Dendritic cell treated with granulocyte-macrophage colony-stimulating factor and Interleukin-4, amounts not matched to agents 40 ng/mL and 50 ng/mL, for 4 days (primary cell): Measurements from ENCODE around the gene CDC42BPA.
"Not testable (repeated sequence)": the region's sequence is repeated elsewhere in the genome, so short reads cannot be mapped to it uniquely, and the experiment has no call there.

Experiments used
- H3K27ac Mint-ChIP-seq: one replicate; pipeline ENCODE4 v1.8.0; 2022; ENCODE audit warnings: mild to moderate bottlenecking, mixed read lengths
- H3K27me3 Mint-ChIP-seq: one replicate; pipeline ENCODE4 v1.8.0; 2022; ENCODE audit warnings: mild to moderate bottlenecking, mixed read lengths
- H3K36me3 Mint-ChIP-seq: one replicate; pipeline ENCODE4 v1.8.0; 2022; ENCODE audit warnings: low read depth, mixed read lengths
- H3K4me1 Mint-ChIP-seq: one replicate; pipeline ENCODE4 v1.8.0; 2022; ENCODE audit warnings: low read depth, mixed read lengths
- H3K4me3 Mint-ChIP-seq: one replicate; pipeline ENCODE4 v1.8.0; 2022; ENCODE audit warnings: mild to moderate bottlenecking, moderate library complexity, mixed read lengths
- H3K9me3 Mint-ChIP-seq: one replicate; pipeline ENCODE4 v1.8.0; 2022; ENCODE audit warnings: mixed read lengths
- intact Hi-C: fragments of 100-400 bp; cut with micrococcal nuclease; formaldehyde crosslinking; loops from one replicate; pipeline ENCODE4 v1.15.0; 2022

The CDC42BPA gene

GRCh38 chr1:227155004-227155403, 163.3 kb downstream of the CDC42BPA start:
- intact Hi-C loops, result no loop called here
- Mint-ChIP-seq H3K4me1 (no peaks in the 10 kb centered on the region), H3K27me3 (no peaks in the 10 kb centered on the region), H3K4me3 (no peak overlapping the region), H3K27ac (no peak overlapping the region), H3K9me3 (no peaks in the 10 kb centered on the region), H3K36me3 (no peaks in the 10 kb centered on the region)

DNA sequence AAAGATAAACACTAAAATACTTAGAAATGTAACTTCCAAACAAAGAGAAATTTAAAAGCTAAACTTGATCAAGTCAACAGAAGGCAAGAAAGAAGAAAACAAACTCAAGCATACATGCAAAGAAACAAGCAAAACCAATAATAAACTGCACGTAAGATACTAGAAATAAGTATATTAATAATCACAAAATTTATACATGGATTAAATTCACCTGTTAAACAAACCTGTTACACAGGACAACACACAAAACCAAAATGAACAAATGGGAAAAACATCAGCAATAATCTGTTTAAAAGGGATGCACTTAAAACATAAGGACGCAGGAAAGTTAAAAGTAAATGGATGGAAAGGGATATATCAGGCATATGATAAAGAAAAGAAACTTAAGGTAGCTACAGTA, 165.8 kb downstream of the CDC42BPA start:
- Mint-ChIP-seq H3K4me1 (no peaks in the 10 kb centered on the region), H3K4me3 (no peak overlapping the region), H3K36me3 (no peaks in the 10 kb centered on the region), H3K27ac (no peak overlapping the region), H3K27me3 (no peaks in the 10 kb centered on the region), H3K9me3 (no peaks in the 10 kb centered on the region)
- intact Hi-C loops, result no loop called here

DNA sequence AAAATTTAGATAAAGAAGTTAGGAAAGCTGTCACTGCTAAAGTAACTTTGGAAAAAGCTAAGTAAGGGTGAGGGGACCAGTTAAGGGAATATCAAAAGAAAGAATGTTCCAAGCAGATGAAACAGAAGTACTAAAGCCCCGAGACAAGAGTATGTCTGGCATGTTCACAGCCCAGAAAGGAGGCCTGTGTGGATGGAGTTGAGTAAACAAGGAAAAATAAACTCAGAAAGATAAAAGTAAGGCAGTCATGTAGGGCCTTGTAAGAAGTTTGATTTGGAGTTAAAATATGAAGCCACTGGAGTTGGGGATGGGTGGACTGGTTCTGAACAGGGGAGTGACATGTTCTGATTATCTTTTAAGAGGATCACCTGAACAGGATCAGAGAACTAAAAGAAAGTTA, 177.9 kb downstream of the CDC42BPA start:
- intact Hi-C loops, result no loop called here
- Mint-ChIP-seq H3K27me3 (no peaks in the 10 kb centered on the region), H3K4me1 (no peaks in the 10 kb centered on the region), H3K9me3 (no peaks in the 10 kb centered on the region), H3K36me3 (no peaks in the 10 kb centered on the region), H3K4me3 (no peak overlapping the region), H3K27ac (no peak overlapping the region)

- Mint-ChIP-seq H3K4me3 (no peak overlapping the region), H3K36me3 (no peaks in the 10 kb centered on the region), H3K27me3 (no peaks in the 10 kb centered on the region), H3K27ac (no peak overlapping the region), H3K9me3 (no peaks in the 10 kb centered on the region), H3K4me1 (no peaks in the 10 kb centered on the region)
- intact Hi-C loops, result no loop called here
Measured at GRCh38 chr1:227136210-227136820, 182.0 kb downstream of the CDC42BPA start.

DNA sequence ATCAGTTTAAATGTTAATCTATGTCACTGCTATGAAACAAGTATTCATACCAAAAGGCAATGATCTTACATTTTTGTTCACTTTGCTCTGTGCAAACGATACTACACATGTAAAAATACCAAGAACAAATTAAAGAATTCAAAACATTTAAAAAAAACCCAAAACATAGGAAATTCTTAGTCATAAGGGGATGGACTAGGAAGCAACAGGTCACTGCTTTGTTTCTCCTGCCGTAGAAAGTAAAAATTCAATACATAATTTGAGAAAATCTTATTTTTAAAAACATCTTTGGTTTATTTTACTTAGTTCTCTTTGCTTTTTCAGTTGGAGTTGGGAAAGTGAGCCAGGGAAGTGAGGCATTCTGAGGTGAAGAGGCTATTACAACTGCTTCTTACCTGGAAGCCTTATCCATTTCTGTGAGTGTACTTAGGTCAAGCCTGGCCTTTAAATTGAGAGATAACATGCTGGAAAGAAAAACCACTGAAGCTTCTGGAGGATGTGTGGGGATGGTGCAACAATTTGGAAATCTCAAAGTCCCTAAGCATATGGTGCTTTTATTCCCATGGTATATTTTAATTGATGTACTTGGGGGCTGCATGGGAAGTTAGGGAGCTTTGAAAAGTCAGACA, 183.5 kb downstream of the CDC42BPA start:
- H3K27me3 Mint-ChIP-seq, result no peaks in the 10 kb centered on the region
- H3K27ac Mint-ChIP-seq, result no peak overlapping the region
- intact Hi-C loops, result no loop called here

DNA sequence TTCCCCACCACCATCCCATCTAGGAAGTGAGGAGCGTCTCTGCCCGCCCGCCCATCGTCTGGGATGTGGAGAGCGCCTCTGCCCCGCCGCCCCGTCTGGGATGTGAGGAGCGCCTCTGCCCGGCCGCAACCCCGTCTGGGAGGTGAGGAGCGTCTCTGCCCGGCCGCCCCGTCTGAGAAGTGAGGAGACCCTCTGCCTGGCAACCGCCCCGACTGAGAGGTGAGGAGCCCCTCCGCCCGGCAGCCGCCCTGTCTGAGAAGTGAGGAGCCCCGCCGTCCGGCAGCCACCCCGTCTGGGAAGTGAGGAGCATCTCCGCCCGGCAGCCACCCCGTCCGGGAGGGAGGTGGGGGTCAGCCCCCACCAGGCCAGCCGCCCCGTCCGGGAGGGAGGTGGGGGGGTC, 185.6 kb downstream of the CDC42BPA start:
- H3K9me3 Mint-ChIP-seq, H3K4me1 Mint-ChIP-seq, H3K27ac Mint-ChIP-seq, intact Hi-C loops, H3K4me3 Mint-ChIP-seq, H3K36me3 Mint-ChIP-seq, H3K27me3 Mint-ChIP-seq: not testable (repeated sequence)

More for the DNA sequence above, 183.5 kb downstream of the CDC42BPA start:
- H3K36me3 Mint-ChIP-seq, result no peaks in the 10 kb centered on the region
- no peak overlapping the region for H3K4me3 Mint-ChIP-seq
- no peaks in the 10 kb centered on the region for H3K4me1 Mint-ChIP-seq
- no peaks in the 10 kb centered on the region for H3K9me3 Mint-ChIP-seq

DNA sequence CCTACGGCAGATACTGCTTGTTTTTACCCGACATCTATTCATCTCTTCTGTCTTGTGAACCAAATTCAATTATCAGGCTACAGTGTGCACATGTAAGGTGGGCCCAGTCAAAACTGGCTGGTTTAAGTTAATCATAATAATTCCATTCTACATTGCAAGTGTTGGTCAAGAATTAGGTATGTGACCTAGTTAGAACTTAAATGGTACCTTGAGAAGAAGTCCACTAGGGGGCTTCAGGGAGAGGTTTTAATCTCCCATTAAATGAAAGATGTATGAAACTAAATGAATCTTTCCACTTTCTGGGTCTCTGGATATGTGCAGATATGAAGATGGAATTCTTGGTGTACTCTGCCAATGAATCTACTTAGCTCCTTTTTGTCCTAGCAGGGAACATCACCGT, 187.1 kb downstream of the CDC42BPA start:
- Mint-ChIP-seq H3K27ac (no peak overlapping the region), H3K27me3 (no peaks in the 10 kb centered on the region), H3K4me3 (no peak overlapping the region), H3K9me3 (no peaks in the 10 kb centered on the region), H3K4me1 (no peaks in the 10 kb centered on the region), H3K36me3 (peaks cover 4% of the 10 kb centered on the region)
- intact Hi-C loops, result no loop called here

GRCh38 chr1:227127891-227128290, 190.4 kb downstream of the CDC42BPA start:
- intact Hi-C loops, result no loop called here
- no peaks in the 10 kb centered on the region for H3K4me1 Mint-ChIP-seq
- no peaks in the 10 kb centered on the region for H3K9me3 Mint-ChIP-seq
- no peaks in the 10 kb centered on the region for H3K27me3 Mint-ChIP-seq
- peaks cover 4% of the 10 kb centered on the region for H3K36me3 Mint-ChIP-seq
- no peak overlapping the region for H3K27ac Mint-ChIP-seq
- H3K4me3 Mint-ChIP-seq, result no peak overlapping the region

DNA sequence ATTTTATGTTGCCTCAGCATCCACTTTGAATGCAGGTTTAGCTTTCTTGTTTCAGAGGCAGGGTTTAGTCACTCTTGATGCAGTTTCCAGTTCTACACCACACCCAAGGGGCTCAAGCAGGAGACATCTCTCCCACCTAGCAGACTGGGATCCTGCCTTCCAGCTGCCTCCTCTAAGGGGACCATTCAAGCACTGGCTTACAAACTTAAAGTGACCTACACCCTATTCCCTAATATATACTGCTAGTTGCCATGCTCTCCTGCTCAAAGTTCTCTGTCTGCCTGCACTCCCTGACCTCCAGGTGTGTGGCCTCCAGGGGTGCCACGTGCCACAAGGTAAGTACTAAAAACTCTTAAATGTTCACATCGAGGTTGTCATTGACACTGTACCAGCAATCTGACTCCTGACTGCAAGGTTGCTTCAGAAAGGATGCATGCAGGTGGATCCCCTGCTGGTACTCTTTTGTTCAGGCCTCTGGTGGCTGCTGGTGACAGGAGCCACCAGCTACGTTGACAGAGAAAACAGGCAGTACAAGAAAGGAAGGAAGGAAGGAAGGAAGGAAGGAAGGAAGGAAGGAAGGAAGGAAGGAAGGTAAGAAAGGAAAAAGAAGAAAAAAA, 192.3 kb downstream of the CDC42BPA start:
- Mint-ChIP-seq H3K4me1 (no peaks in the 10 kb centered on the region), H3K4me3 (no peak overlapping the region), H3K9me3 (no peaks in the 10 kb centered on the region), H3K27me3 (no peaks in the 10 kb centered on the region), H3K27ac (no peak overlapping the region), H3K36me3 (peaks cover 4% of the 10 kb centered on the region)
- intact Hi-C loops, result no loop called here

DNA sequence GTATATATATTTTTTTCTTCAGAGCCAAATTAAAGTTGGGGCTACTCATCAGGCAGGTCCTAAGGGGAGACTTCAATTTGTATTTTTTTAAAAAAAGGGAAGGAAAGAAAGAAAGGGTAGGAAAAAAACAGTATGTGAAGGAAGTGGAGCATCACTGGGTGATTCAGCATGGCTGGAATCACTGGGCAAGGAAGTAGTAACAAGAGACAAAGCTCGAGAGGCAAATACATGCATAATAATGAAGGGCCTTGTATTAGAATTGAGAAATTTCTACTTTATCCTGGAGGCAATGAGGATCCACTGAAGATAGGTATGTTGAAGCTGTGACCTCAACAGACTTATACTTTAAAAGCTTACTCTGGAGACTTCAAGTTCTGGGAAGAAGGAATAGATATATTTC, 193.8 kb downstream of the CDC42BPA start:
- Mint-ChIP-seq H3K4me3 (no peak overlapping the region), H3K27ac (no peak overlapping the region), H3K4me1 (no peaks in the 10 kb centered on the region), H3K36me3 (peaks cover 4% of the 10 kb centered on the region), H3K9me3 (no peaks in the 10 kb centered on the region), H3K27me3 (no peaks in the 10 kb centered on the region)
- intact Hi-C loops, result no loop called here

DNA sequence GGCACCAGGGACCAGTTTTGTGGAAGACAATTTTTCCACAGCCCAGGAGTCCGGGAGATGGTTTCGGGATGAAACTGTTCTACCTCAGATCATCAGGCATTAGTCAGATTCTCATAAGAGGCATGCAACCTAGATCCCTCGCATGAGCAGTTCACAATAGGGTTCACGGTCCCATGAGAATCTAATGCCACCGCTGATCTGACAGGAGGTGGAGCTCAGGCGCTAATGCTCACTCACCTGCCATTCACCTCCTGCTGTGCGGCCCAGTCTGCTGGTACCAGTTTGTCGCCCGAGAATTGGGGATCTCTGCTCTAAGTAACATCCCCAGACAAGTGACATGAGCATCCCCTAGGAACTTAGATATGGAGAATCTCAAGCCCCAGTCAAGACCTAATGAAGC, 197.5 kb downstream of the CDC42BPA start:
- no peaks in the 10 kb centered on the region for H3K36me3 Mint-ChIP-seq
- H3K4me1 Mint-ChIP-seq, result no peaks in the 10 kb centered on the region
- intact Hi-C loops, result no loop called here
- no peak overlapping the region for H3K27ac Mint-ChIP-seq
- no peaks in the 10 kb centered on the region for H3K9me3 Mint-ChIP-seq
- no peak overlapping the region for H3K4me3 Mint-ChIP-seq
- no peaks in the 10 kb centered on the region for H3K27me3 Mint-ChIP-seq

GRCh38 chr1:227112538-227112937, 205.8 kb downstream of the CDC42BPA start:
- H3K9me3 Mint-ChIP-seq, result no peaks in the 10 kb centered on the region
- no peaks in the 10 kb centered on the region for H3K36me3 Mint-ChIP-seq
- intact Hi-C loops, result no loop called here
- H3K27me3 Mint-ChIP-seq, result no peaks in the 10 kb centered on the region
- H3K4me3 Mint-ChIP-seq, result no peak overlapping the region
- H3K27ac Mint-ChIP-seq, result no peak overlapping the region
- H3K4me1 Mint-ChIP-seq, result no peaks in the 10 kb centered on the region

DNA sequence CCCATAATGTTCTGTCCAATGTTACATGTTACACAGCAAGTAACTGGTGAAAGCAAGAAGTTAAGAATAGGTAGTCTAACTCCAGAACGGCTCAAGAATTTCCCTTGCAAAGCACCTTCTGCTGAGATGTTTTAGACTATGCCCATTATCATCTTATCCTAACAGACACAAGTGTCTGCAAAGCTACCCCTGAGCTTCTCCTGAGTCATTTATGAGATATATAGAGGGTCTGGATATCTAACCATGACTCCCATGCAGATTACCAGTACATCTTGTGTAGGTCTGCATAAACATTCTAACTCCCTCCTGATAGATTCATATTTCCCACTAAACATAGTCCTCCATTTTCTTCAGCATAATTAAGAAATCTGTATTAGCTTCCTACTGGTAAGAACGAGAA, 206.5 kb downstream of the CDC42BPA start:
- H3K4me3 Mint-ChIP-seq, result no peak overlapping the region
- no peaks in the 10 kb centered on the region for H3K4me1 Mint-ChIP-seq
- intact Hi-C loops, result no loop called here
- H3K36me3 Mint-ChIP-seq, result no peaks in the 10 kb centered on the region
- no peaks in the 10 kb centered on the region for H3K27me3 Mint-ChIP-seq
- H3K27ac Mint-ChIP-seq, result no peak overlapping the region
- no peaks in the 10 kb centered on the region for H3K9me3 Mint-ChIP-seq

DNA sequence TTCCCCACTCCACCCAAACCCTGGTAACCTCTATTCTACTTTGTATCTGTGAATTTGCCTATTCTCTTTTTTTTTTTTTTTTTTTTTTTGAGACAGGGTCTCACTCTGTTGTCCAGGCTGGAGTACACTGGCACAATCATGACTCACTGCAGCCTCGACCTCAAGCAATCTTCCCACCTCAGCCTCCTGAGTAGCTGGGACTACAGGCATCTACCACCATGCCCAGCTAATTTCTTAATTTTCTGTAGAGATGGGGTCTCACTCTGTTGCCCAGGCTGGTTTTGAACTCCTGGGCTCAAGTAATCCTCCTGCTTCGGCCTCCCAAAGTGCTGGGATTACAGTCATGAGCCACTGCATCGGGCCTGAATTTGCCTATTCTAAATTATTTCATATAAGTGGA, 213.0 kb downstream of the CDC42BPA start:
- H3K36me3 Mint-ChIP-seq, H3K4me1 Mint-ChIP-seq, H3K27me3 Mint-ChIP-seq, intact Hi-C loops, H3K9me3 Mint-ChIP-seq, H3K4me3 Mint-ChIP-seq, H3K27ac Mint-ChIP-seq: not testable (repeated sequence)

DNA sequence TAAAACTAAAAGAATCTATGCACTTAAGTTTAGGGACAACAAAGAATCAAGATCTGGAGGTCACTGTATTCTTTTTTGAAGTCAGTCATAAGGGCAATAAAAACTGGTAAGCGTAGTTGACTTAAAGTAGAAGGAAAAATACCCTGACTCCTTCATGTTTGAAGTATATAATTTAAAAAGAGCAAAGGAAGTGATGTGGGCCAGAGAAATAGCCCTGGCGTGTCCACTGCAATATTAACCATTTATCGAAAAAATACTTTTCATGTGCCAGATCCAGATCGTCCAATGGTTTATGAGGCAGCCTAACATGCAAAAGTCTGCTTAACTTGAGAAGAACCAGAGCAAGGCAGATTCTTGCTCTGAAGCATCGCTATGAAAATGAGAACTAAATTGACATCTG, 216.2 kb downstream of the CDC42BPA start:
- H3K36me3 Mint-ChIP-seq, result no peaks in the 10 kb centered on the region
- H3K4me1 Mint-ChIP-seq, result no peaks in the 10 kb centered on the region
- no peaks in the 10 kb centered on the region for H3K9me3 Mint-ChIP-seq
- intact Hi-C loops, result no loop called here
- H3K27ac Mint-ChIP-seq, result no peak overlapping the region
- no peak overlapping the region for H3K4me3 Mint-ChIP-seq
- H3K27me3 Mint-ChIP-seq, result no peaks in the 10 kb centered on the region
